ENCODE data around the gene GIN1.

- TF ChIP-seq CTCF (IDR thresholded peaks at IDR 0.05; ENCODE audit: insufficient read depth, low read length, poor library complexity, severe bottlenecking) (no peak), EZH2phosphoT487 (conservative IDR thresholded peaks at IDR 0.05; ENCODE audit: low read length) (no peak)
Measured at GRCh38 chr5:103145196-103145595, 25.3 kb upstream of the GIN1 start.
